IPS-15b (cell line): Measurements from ENCODE around the gene UTS2B.

ENCODE experiments used
- H3K27me3 ChIP-seq: one replicate; pipeline ENCODE4 v1.6.1; 2013; ENCODE audit warnings: low read length; ENCODE audit not compliant: control insufficient read depth, insufficient read depth
- H3K36me3 ChIP-seq: one replicate; pipeline ENCODE4 v1.6.1; 2013; ENCODE audit warnings: low read length; ENCODE audit not compliant: control insufficient read depth, insufficient read depth
- H3K4me1 ChIP-seq: one replicate; pipeline ENCODE4 v1.6.1; 2013; ENCODE audit warnings: mild to moderate bottlenecking, low read length; ENCODE audit not compliant: control insufficient read depth, insufficient read depth
- H3K4me3 ChIP-seq: one replicate; pipeline ENCODE4 v1.5.1; 2013; ENCODE audit warnings: low read depth, low read length
- H3K9ac ChIP-seq: one replicate; pipeline ENCODE4 v1.6.1; 2013; ENCODE audit warnings: low read depth, mild to moderate bottlenecking, low read length
- H3K9me3 ChIP-seq: one replicate; pipeline ENCODE4 v1.6.1; 2013; ENCODE audit warnings: mild to moderate bottlenecking, low read length; ENCODE audit not compliant: control insufficient read depth, insufficient read depth

The UTS2B gene

GRCh38 chr3:191362524-191363090, 32.3 kb upstream of the UTS2B start:
- peaks cover 24% of the 10 kb centered on the region for H3K4me1 ChIP-seq
- no peaks in the 10 kb centered on the region for H3K36me3 ChIP-seq
- no peaks in the 10 kb centered on the region for H3K9me3 ChIP-seq
- H3K4me3 ChIP-seq, result no peak overlapping the region
- no peak overlapping the region for H3K9ac ChIP-seq
- no peaks in the 10 kb centered on the region for H3K27me3 ChIP-seq

- no peaks in the 10 kb centered on the region for H3K27me3 ChIP-seq
- no peaks in the 10 kb centered on the region for H3K9me3 ChIP-seq
- H3K9ac ChIP-seq, result no peak overlapping the region
- no peaks in the 10 kb centered on the region for H3K36me3 ChIP-seq
- H3K4me1 ChIP-seq, result peaks cover 24% of the 10 kb centered on the region
- no peak overlapping the region for H3K4me3 ChIP-seq
Measured at GRCh38 chr3:191362037-191362436, 31.7 kb upstream of the UTS2B start.

- peaks cover 30% of the 10 kb centered on the region for H3K4me1 ChIP-seq
- H3K36me3 ChIP-seq, result no peaks in the 10 kb centered on the region
- no peak overlapping the region for H3K4me3 ChIP-seq
- H3K9me3 ChIP-seq, result no peaks in the 10 kb centered on the region
- H3K27me3 ChIP-seq, result no peaks in the 10 kb centered on the region
- H3K9ac ChIP-seq, result no peak overlapping the region
Measured at GRCh38 chr3:191361456-191361855, 31.1 kb upstream of the UTS2B start.

- Histone ChIP-seq H3K4me3 (no peak overlapping the region), H3K27me3 (no peaks in the 10 kb centered on the region), H3K4me1 (peaks cover 32% of the 10 kb centered on the region), H3K9ac (no peak overlapping the region), H3K9me3 (no peaks in the 10 kb centered on the region), H3K36me3 (no peaks in the 10 kb centered on the region)
Measured at GRCh38 chr3:191360620-191361019, 30.3 kb upstream of the UTS2B start.

- Histone ChIP-seq H3K9ac (no peak overlapping the region), H3K9me3 (no peaks in the 10 kb centered on the region), H3K4me1 (peaks cover 26% of the 10 kb centered on the region), H3K4me3 (no peak overlapping the region), H3K27me3 (no peaks in the 10 kb centered on the region), H3K36me3 (no peaks in the 10 kb centered on the region)
Measured at GRCh38 chr3:191358929-191359328, 28.6 kb upstream of the UTS2B start.

- H3K4me3 ChIP-seq, result no peak overlapping the region
- H3K9ac ChIP-seq, result no peak overlapping the region
- H3K27me3 ChIP-seq, result no peaks in the 10 kb centered on the region
- no peaks in the 10 kb centered on the region for H3K36me3 ChIP-seq
- no peaks in the 10 kb centered on the region for H3K9me3 ChIP-seq
- peaks cover 31% of the 10 kb centered on the region for H3K4me1 ChIP-seq
Measured at GRCh38 chr3:191357909-191358308, 27.6 kb upstream of the UTS2B start.

- H3K9ac ChIP-seq, result no peak overlapping the region
- H3K9me3 ChIP-seq, result no peaks in the 10 kb centered on the region
- H3K36me3 ChIP-seq, result no peaks in the 10 kb centered on the region
- no peaks in the 10 kb centered on the region for H3K27me3 ChIP-seq
- no peak overlapping the region for H3K4me3 ChIP-seq
- peaks cover 32% of the 10 kb centered on the region for H3K4me1 ChIP-seq
Measured at GRCh38 chr3:191356631-191357439, 26.5 kb upstream of the UTS2B start.

- H3K9ac ChIP-seq, result no peak overlapping the region
- H3K4me1 ChIP-seq, result peaks cover 39% of the 10 kb centered on the region
- H3K9me3 ChIP-seq, result no peaks in the 10 kb centered on the region
- no peaks in the 10 kb centered on the region for H3K27me3 ChIP-seq
- no peak overlapping the region for H3K4me3 ChIP-seq
- H3K36me3 ChIP-seq, result no peaks in the 10 kb centered on the region
Measured at GRCh38 chr3:191355406-191355805, 25.1 kb upstream of the UTS2B start.

GRCh38 chr3:191353022-191353777, 22.9 kb upstream of the UTS2B start:
- H3K4me1 ChIP-seq, result peaks cover 32% of the 10 kb centered on the region
- no peaks in the 10 kb centered on the region for H3K36me3 ChIP-seq
- no peak overlapping the region for H3K9ac ChIP-seq
- H3K4me3 ChIP-seq, result no peak overlapping the region
- H3K9me3 ChIP-seq, result no peaks in the 10 kb centered on the region
- H3K27me3 ChIP-seq, result no peaks in the 10 kb centered on the region

- Histone ChIP-seq H3K9me3 (no peaks in the 10 kb centered on the region), H3K9ac (no peak overlapping the region), H3K4me3 (no peak overlapping the region), H3K4me1 (peaks cover 30% of the 10 kb centered on the region), H3K36me3 (no peaks in the 10 kb centered on the region), H3K27me3 (no peaks in the 10 kb centered on the region)
Measured at GRCh38 chr3:191352014-191352413, 21.7 kb upstream of the UTS2B start.

GRCh38 chr3:191350396-191351090, 20.2 kb upstream of the UTS2B start:
- Histone ChIP-seq H3K27me3 (no peaks in the 10 kb centered on the region), H3K4me3 (no peak overlapping the region), H3K36me3 (no peaks in the 10 kb centered on the region), H3K9me3 (no peaks in the 10 kb centered on the region), H3K4me1 (peaks cover 20% of the 10 kb centered on the region), H3K9ac (no peak overlapping the region)
